Lower leg skin (tissue), 4 donors: Measurements from ENCODE around the gene TOMM7. TPM values are rescaled to one million over a fixed set of nuclear protein-coding genes. Genes with fewer than 3 reads are reported as not detected.

ENCODE experiments used
- DNase-seq, 2 donors: peaks; one replicate each; pipeline ENCODE4 v3.0.0-alpha.2; 2019; ENCODE audit warnings: low spot score in 2 of 2
- H3K4me3 ChIP-seq: fragments of 200-600 bp; sonication (generic); 2 replicates; pipeline ENCODE4 v1.5.1; 2017; ENCODE audit warnings: mild to moderate bottlenecking, low read depth; ENCODE audit not compliant: poor library complexity, severe bottlenecking
- CTCF ChIP-seq, 3 donors: fragments of 450-650 bp; IDR thresholded peaks; one replicate each; pipeline ENCODE4 v1.5.1; 2016; ENCODE audit warnings: antibody characterized with exemption in 3 of 3, mild to moderate bottlenecking in 3 of 3, moderate library complexity in 2 of 3
- POLR2A ChIP-seq, 2 donors: fragments of 450-650 bp; IDR thresholded peaks; one replicate each; pipeline ENCODE4 v1.6.1; 2016 to 2017; ENCODE audit warnings: antibody characterized with exemption in 2 of 2, mild to moderate bottlenecking in 1 of 2, moderate library complexity in 1 of 2
- WGBS, 2 donors: methylation state at CpG; one replicate each; pipeline ENCODE4 v1.1.5; 2018; 5-methylcytosine and 5-hydroxymethylcytosine counted together
- intact Hi-C: fragments of 100-400 bp; cut with DNase I; formaldehyde crosslinking; loops from one replicate; pipeline ENCODE4 v1.15.0; 2023; ENCODE audit warnings: low total_unique reads
- total RNA-seq, 4 donors: library from RNA; depleted of rRNA; stranded (reverse); fragments of >200 nt; gene quantifications; one replicate each; pipeline ENCODE4 v1.1.0, GENCODE V29; 2016

The TOMM7 gene
- total RNA-seq, 4 donors from 2014 or later = 144 to 360 (median 193) TPM

DNA sequence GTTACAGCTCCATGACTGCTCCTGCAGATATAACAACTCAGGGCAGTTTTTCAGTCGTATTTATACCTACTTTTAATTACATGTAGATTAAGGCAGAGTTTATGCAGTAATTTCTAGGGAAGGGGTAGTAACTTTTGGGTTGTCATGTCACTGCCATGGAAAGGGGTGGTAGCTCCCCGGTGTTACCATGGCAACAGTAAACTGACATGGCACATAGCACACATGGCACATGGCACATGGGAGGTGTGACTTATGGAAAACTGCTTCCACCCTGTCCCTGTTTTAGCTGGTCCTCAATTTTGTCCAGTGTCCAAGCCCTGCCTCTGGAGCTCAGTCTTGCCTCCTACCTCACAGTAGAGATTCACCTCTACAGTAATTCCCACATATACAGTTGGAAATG is 3.9 kb upstream of the TOMM7 start:
- WGBS, 2 donors = 67 to 77% methylated on average over 2 of the region's 2 CpGs
- DNase-seq = no peak
- intact Hi-C loops = no loop called here

GRCh38 chr7:22824760-22825159 is 2.1 kb upstream of the TOMM7 start:
- intact Hi-C loops = no loop called here
- DNase-seq = no peak
- WGBS, 2 donors = 88 to 91% methylated on average over 2 of the region's 2 CpGs
- H3K4me3 ChIP-seq = no peak overlapping the region
- TF ChIP-seq CTCF (IDR thresholded peaks at IDR 0.05) = no peak
- no peak for TF ChIP-seq POLR2A (IDR thresholded peaks at IDR 0.05)

More for the DNA sequence above, 3.9 kb upstream of the TOMM7 start:
- H3K4me3 ChIP-seq = no peak overlapping the region
- TF ChIP-seq POLR2A (IDR thresholded peaks at IDR 0.05) (no peak), CTCF (IDR thresholded peaks at IDR 0.05) (no peak)

GRCh38 chr7:22823142-22823497 is 471 bp upstream of the TOMM7 start:
- no peak for DNase-seq
- intact Hi-C loops = no loop called here
- WGBS, 2 donors = 36 to 40% methylated on average over 3 of the region's 3 CpGs
- H3K4me3 ChIP-seq = no peak overlapping the region
- TF ChIP-seq CTCF (IDR thresholded peaks at IDR 0.05) (no peak), POLR2A (IDR thresholded peaks at IDR 0.05) (no peak)

GRCh38 chr7:22821702-22822485 is 755 bp downstream of the TOMM7 start:
- WGBS, 2 donors = 12 to 14% methylated on average over 18 of the region's 18 CpGs
- H3K4me3 ChIP-seq = peak overlapping the region; percentile 91
- intact Hi-C loops = no loop called here
- TF ChIP-seq CTCF (IDR thresholded peaks at IDR 0.05) = no peak
- TF ChIP-seq POLR2A (IDR thresholded peaks at IDR 0.05) = no peak
- no peak for DNase-seq

- no peak overlapping the region for H3K4me3 ChIP-seq
- DNase-seq = no peak
- no peak for TF ChIP-seq CTCF (IDR thresholded peaks at IDR 0.05)
- TF ChIP-seq POLR2A (IDR thresholded peaks at IDR 0.05) = no peak
- WGBS, 2 donors = 97 to 98% methylated on average over 4 of the region's 4 CpGs
- intact Hi-C loops = no loop called here
These were observed 3.2 kb downstream of the TOMM7 start for GRCh38 chr7:22819476-22819875.
